Smooth muscle cell (in vitro differentiated cells): Measurements from ENCODE around the gene HLCS. TPM values are rescaled to one million over a fixed set of nuclear protein-coding genes. Genes with fewer than 3 reads are reported as not detected.

Experiments used
- DNase-seq: peaks from one replicate; lab custom pipeline; 2025; ENCODE audit not compliant: unreplicated experiment; lab: John Stamatoyannopoulos, UW
- H2AFZ ChIP-seq: fragments of 200-600 bp; sonication (generic); 2 replicates; pipeline ENCODE4 v1.6.0; 2016; ENCODE audit warnings: antibody characterized with exemption, low read depth, mild to moderate bottlenecking
- H3F3A ChIP-seq: fragments of 200-600 bp; sonication (generic); 2 replicates; pipeline ENCODE4 v1.6.0; 2017; ENCODE audit warnings: antibody characterized with exemption, low read depth
- H3K27ac ChIP-seq: fragments of 200-600 bp; sonication (generic); 2 replicates; pipeline ENCODE4 v1.5.1; 2016; ENCODE audit warnings: low read depth, mild to moderate bottlenecking
- H3K27me3 ChIP-seq: fragments of 200-600 bp; sonication (generic); 2 replicates; pipeline ENCODE4 v1.6.1; 2016; ENCODE audit warnings: low read depth, mild to moderate bottlenecking
- H3K36me3 ChIP-seq: fragments of 200-600 bp; sonication (generic); 2 replicates; pipeline ENCODE4 v1.5.1; 2016; ENCODE audit warnings: low read depth
- H3K4me1 ChIP-seq: fragments of 200-600 bp; sonication (generic); 2 replicates; pipeline ENCODE4 v1.5.1; 2016; ENCODE audit warnings: low read depth
- H3K4me2 ChIP-seq: fragments of 200-600 bp; sonication (generic); 2 replicates; pipeline ENCODE4 v1.6.0; 2016; ENCODE audit warnings: mild to moderate bottlenecking
- H3K4me3 ChIP-seq: fragments of 200-600 bp; sonication (generic); 2 replicates; pipeline ENCODE4 v1.5.1; 2016; ENCODE audit warnings: mild to moderate bottlenecking
- H3K79me2 ChIP-seq: fragments of 200-600 bp; sonication (generic); 2 replicates; pipeline ENCODE4 v1.6.0; 2016; ENCODE audit warnings: low read depth, mild to moderate bottlenecking
- H3K9ac ChIP-seq: fragments of 200-600 bp; sonication (generic); 2 replicates; pipeline ENCODE4 v1.6.0; 2016; ENCODE audit warnings: low read depth
- H3K9me3 ChIP-seq: fragments of 200-600 bp; sonication (generic); replicated peaks from 2 replicates; pipeline ENCODE4 v1.5.1; 2016; ENCODE audit warnings: low read depth
- H4K20me1 ChIP-seq: fragments of 200-600 bp; sonication (generic); 2 replicates; pipeline ENCODE4 v1.6.0; 2016; ENCODE audit warnings: low read depth
- CTCF ChIP-seq: fragments of 200-600 bp; sonication (generic); IDR thresholded peaks from 2 replicates; pipeline ENCODE4 v1.5.1; 2017; ENCODE audit warnings: borderline replicate concordance, mild to moderate bottlenecking, antibody characterized with exemption; ENCODE audit not compliant: insufficient read depth, poor library complexity, severe bottlenecking
- WGBS: methylation state at CpG from one replicate; pipeline ENCODE4 v1.1.7; 2016; ENCODE audit warnings: low lambda C conversion rate; 5-methylcytosine and 5-hydroxymethylcytosine counted together
- polyA plus RNA-seq: library from polyadenylated mRNA; unstranded; fragments of >200 nt; fragmentation: Nextera tagmentation; extraction: Ambion mirVana; gene quantifications from 2 replicates; pipeline ENCODE4 v1.2.1, GENCODE V29; 2016
- total RNA-seq: library from RNA; depleted of rRNA; stranded (reverse); fragments of >200 nt; gene quantifications from 2 replicates; pipeline ENCODE4 v1.2.3, GENCODE V29; 2014

HLCS gene
- total and polyA plus RNA-seq, 2 experiments from 2014 or later, result 7.5 to 20.6 TPM

- no peaks in the 10 kb centered on the region for H3F3A ChIP-seq
- H3K27me3 ChIP-seq, result no peaks in the 10 kb centered on the region
- no peak for DNase-seq
- no peak overlapping the region for H3K9ac ChIP-seq
- H3K79me2 ChIP-seq, result no peaks in the 10 kb centered on the region
- no peaks in the 10 kb centered on the region for H3K9me3 ChIP-seq
- TF ChIP-seq CTCF, result no peak
- no peak overlapping the region for H3K27ac ChIP-seq
- H4K20me1 ChIP-seq, result peaks cover 4% of the 10 kb centered on the region
- no peak overlapping the region for H2AFZ ChIP-seq
- WGBS, result 95% methylated on average over 24 of the region's 24 CpGs
- H3K36me3 ChIP-seq, result peaks cover 9% of the 10 kb centered on the region
- no peak overlapping the region for H3K4me2 ChIP-seq
- H3K4me1 ChIP-seq, result no peaks in the 10 kb centered on the region
- no peak overlapping the region for H3K4me3 ChIP-seq
Measured at GRCh38 chr21:36936361-36937135, 29.9 kb downstream of the HLCS start.

GRCh38 chr21:36934864-36935420 lies 31.5 kb downstream of the HLCS start:
- Histone ChIP-seq H3K36me3 (peaks cover 9% of the 10 kb centered on the region), H3K27ac (no peak overlapping the region), H3K9ac (no peak overlapping the region), H3K9me3 (no peaks in the 10 kb centered on the region), H3K4me3 (no peak overlapping the region), H2AFZ (no peak overlapping the region), H4K20me1 (peaks cover 4% of the 10 kb centered on the region), H3K4me2 (no peak overlapping the region), H3K27me3 (no peaks in the 10 kb centered on the region), H3K4me1 (no peaks in the 10 kb centered on the region), H3K79me2 (no peaks in the 10 kb centered on the region), H3F3A (no peaks in the 10 kb centered on the region)
- 77% methylated on average over 5 of the region's 5 CpGs for WGBS
- DNase-seq, result no peak
- no peak for TF ChIP-seq CTCF

- Histone ChIP-seq H2AFZ (no peak overlapping the region), H3K4me1 (no peaks in the 10 kb centered on the region), H3K79me2 (no peaks in the 10 kb centered on the region), H3K9me3 (no peaks in the 10 kb centered on the region), H3K4me3 (no peak overlapping the region), H3F3A (no peaks in the 10 kb centered on the region), H3K4me2 (no peak overlapping the region), H3K9ac (no peak overlapping the region), H4K20me1 (peaks cover 10% of the 10 kb centered on the region), H3K27ac (no peak overlapping the region), H3K36me3 (peaks cover 9% of the 10 kb centered on the region), H3K27me3 (no peaks in the 10 kb centered on the region)
- WGBS, result 95% methylated on average over 3 of the region's 3 CpGs
- TF ChIP-seq CTCF, result no peak
- no peak for DNase-seq
Measured at GRCh38 chr21:36932161-36932816, 34.2 kb downstream of the HLCS start.
